GM21367 (cell line): Measurements from ENCODE around the gene CNRIP1.
A peak's percentile ranks its signal among the peaks of the same experiment; 100 is the strongest.

Source experiments
- ATAC-seq: cut with Tn5 transposase; IDR thresholded peaks from one replicate; pipeline ENCODE4 v1.9.1; 2021; ENCODE audit not compliant: unreplicated experiment

CNRIP1 gene

GRCh38 chr2:68293024-68293423 lies 26.7 kb downstream of the CNRIP1 start:
- no peak for ATAC-seq

- ATAC-seq: peak; percentile 63
These were observed 27.5 kb downstream of the CNRIP1 start for GRCh38 chr2:68292108-68292710.

- no peak for ATAC-seq
These were observed 28.4 kb downstream of the CNRIP1 start for GRCh38 chr2:68291314-68291713.

- no peak for ATAC-seq
These were observed 28.8 kb downstream of the CNRIP1 start for GRCh38 chr2:68290901-68291300.

GRCh38 chr2:68287580-68288441 lies 31.9 kb downstream of the CNRIP1 start:
- ATAC-seq: no peak

GRCh38 chr2:68284896-68285295 lies 34.9 kb downstream of the CNRIP1 start:
- ATAC-seq: no peak

- ATAC-seq: no peak
These were observed 36.3 kb downstream of the CNRIP1 start for GRCh38 chr2:68283419-68283812.

GRCh38 chr2:68282811-68283418 lies 36.8 kb downstream of the CNRIP1 start:
- ATAC-seq: no peak

- no peak for ATAC-seq
These were observed 39.0 kb downstream of the CNRIP1 start for GRCh38 chr2:68280796-68281195.

GRCh38 chr2:68280348-68280747 lies 39.4 kb downstream of the CNRIP1 start:
- ATAC-seq: no peak

- ATAC-seq: no peak
These were observed 40.1 kb downstream of the CNRIP1 start for GRCh38 chr2:68279691-68280090.

- no peak for ATAC-seq
These were observed 41.6 kb downstream of the CNRIP1 start for GRCh38 chr2:68278169-68278568.

GRCh38 chr2:68274022-68274421 lies 45.7 kb downstream of the CNRIP1 start:
- no peak for ATAC-seq

- ATAC-seq: no peak
These were observed 47.3 kb downstream of the CNRIP1 start for GRCh38 chr2:68272246-68272994.

- ATAC-seq: no peak
These were observed 53.1 kb downstream of the CNRIP1 start for GRCh38 chr2:68266655-68267054.

GRCh38 chr2:68263632-68264031 lies 56.1 kb downstream of the CNRIP1 start:
- no peak for ATAC-seq

- no peak for ATAC-seq
These were observed 60.9 kb downstream of the CNRIP1 start for GRCh38 chr2:68258851-68259250.

GRCh38 chr2:68256093-68256450 lies 63.7 kb downstream of the CNRIP1 start:
- ATAC-seq: no peak

- no peak for ATAC-seq
These were observed 66.3 kb downstream of the CNRIP1 start for GRCh38 chr2:68253219-68254068.

- ATAC-seq: peak; percentile 72
These were observed 67.1 kb downstream of the CNRIP1 start, which contains the start of gene PPP3R1 for GRCh38 chr2:68252400-68253218. TSS of gene PPP3R1 (minus strand) at chr2:68252532. CDS start at chr2:68252127, 405 bp downstream.
